Left ventricle myocardium inferior (tissue), 1 donor: ENCODE results near the gene TOMM40. TPM values are rescaled to one million over a fixed set of nuclear protein-coding genes. Genes with fewer than 3 reads are reported as not detected.
A peak's percentile ranks its signal among the peaks of the same experiment; 100 is the strongest.

ENCODE experiments used
- DNase-seq: peaks from one replicate; pipeline ENCODE4 v3.0.0-alpha.2; 2020
- H3K27ac ChIP-seq: fragments of 200-600 bp; replicated peaks from 2 replicates; pipeline ENCODE4 v1.8.0; 2021
- H3K27me3 ChIP-seq: fragments of 200-600 bp; 2 replicates; pipeline ENCODE4 v1.8.0; 2021; ENCODE audit warnings: low read depth
- H3K36me3 ChIP-seq: fragments of 200-600 bp; 2 replicates; pipeline ENCODE4 v1.8.0; 2021
- H3K4me1 ChIP-seq: fragments of 200-600 bp; 2 replicates; pipeline ENCODE4 v1.8.0; 2021
- H3K4me3 ChIP-seq: fragments of 200-600 bp; 2 replicates; pipeline ENCODE4 v1.8.0; 2021; ENCODE audit warnings: mild to moderate bottlenecking, moderate library complexity
- H3K9me3 ChIP-seq: fragments of 200-600 bp; replicated peaks from 2 replicates; pipeline ENCODE4 v1.8.0; 2021
- CTCF ChIP-seq: fragments of 200-600 bp; IDR thresholded peaks from 2 replicates; pipeline ENCODE4 v1.8.0; 2021; ENCODE audit warnings: antibody characterized with exemption, mild to moderate bottlenecking, borderline replicate concordance
- intact Hi-C: fragments of 100-400 bp; cut with micrococcal nuclease; formaldehyde crosslinking; loops from one replicate; pipeline ENCODE4 v1.11.0; 2022
- total RNA-seq: library from RNA; stranded (reverse); fragmentation: NEBNext Ultra II Directional; extraction: Animal tissue kit (Norgen Biotek cat#: 25700); gene quantifications from one replicate; pipeline ENCODE4 v1.2.1, GENCODE V29; 2021
- donor health status: DM: no; HTN: yes; CAD: no; lungs with severe emphysema.

The TOMM40 gene
- total RNA-seq, 1 donor from 2014 or later, result 47.3 TPM

GRCh38 chr19:44942067-44942571 is 51.1 kb downstream of the TOMM40 start, which contains the start of gene APOC4:
Gene APOC4, plus strand, starts transcription at chr19:44942237. Its CDS starts 41 bp downstream, at chr19:44942278.
- Histone ChIP-seq H3K4me3 (no peak within 1 kb of the TSS), H3K4me1 (no peaks in the 10 kb centered on the region), H3K36me3 (no peaks in the 10 kb centered on the region), H3K9me3 (no peaks in the 10 kb centered on the region), H3K27me3 (no peaks in the 10 kb centered on the region), H3K27ac (no peak within 1 kb of the TSS)
- no peak for DNase-seq
- TF ChIP-seq CTCF, result no peak
- intact Hi-C loops, result no loop called here

GRCh38 chr19:44943801-44944249 is 52.8 kb downstream of the TOMM40 start:
- Histone ChIP-seq H3K27me3 (no peaks in the 10 kb centered on the region), H3K4me3 (no peak overlapping the region), H3K27ac (no peak overlapping the region), H3K4me1 (no peaks in the 10 kb centered on the region), H3K9me3 (no peaks in the 10 kb centered on the region), H3K36me3 (no peaks in the 10 kb centered on the region)
- TF ChIP-seq CTCF, result no peak
- peak; percentile 37 for DNase-seq
- intact Hi-C loops, result no loop called here

GRCh38 chr19:44947041-44947581 is 56.1 kb downstream of the TOMM40 start:
- Histone ChIP-seq H3K36me3 (peaks cover 8% of the 10 kb centered on the region), H3K9me3 (no peaks in the 10 kb centered on the region), H3K4me1 (peaks cover 8% of the 10 kb centered on the region), H3K4me3 (no peak overlapping the region), H3K27ac (no peak overlapping the region), H3K27me3 (no peaks in the 10 kb centered on the region)
- TF ChIP-seq CTCF, result no peak
- DNase-seq, result no peak
- intact Hi-C loops, result no loop called here

GRCh38 chr19:44948237-44948636 is 57.2 kb downstream of the TOMM40 start:
- TF ChIP-seq CTCF, result no peak
- no peak overlapping the region for H3K4me3 ChIP-seq
- H3K36me3 ChIP-seq, result peaks cover 8% of the 10 kb centered on the region
- intact Hi-C loops, result no loop called here
- H3K27ac ChIP-seq, result no peak overlapping the region
- H3K27me3 ChIP-seq, result no peaks in the 10 kb centered on the region
- no peak for DNase-seq
- no peaks in the 10 kb centered on the region for H3K9me3 ChIP-seq
- peaks cover 10% of the 10 kb centered on the region for H3K4me1 ChIP-seq

GRCh38 chr19:44948763-44949374 is 57.8 kb downstream of the TOMM40 start:
- intact Hi-C loops, result no loop called here
- no peak overlapping the region for H3K27ac ChIP-seq
- H3K27me3 ChIP-seq, result no peaks in the 10 kb centered on the region
- DNase-seq, result no peak
- no peaks in the 10 kb centered on the region for H3K9me3 ChIP-seq
- TF ChIP-seq CTCF, result no peak
- H3K4me3 ChIP-seq, result no peak overlapping the region
- H3K36me3 ChIP-seq, result peaks cover 8% of the 10 kb centered on the region
- H3K4me1 ChIP-seq, result peaks cover 16% of the 10 kb centered on the region
